ENCODE data around the gene SRSF4.
A peak's percentile ranks its signal among the peaks of the same experiment; 100 is the strongest.
"Not testable (repeated sequence)": the region's sequence is repeated elsewhere in the genome, so short reads cannot be mapped to it uniquely, and the experiment has no call there.

SRSF4 gene

GRCh38 chr1:29157269-29157601 is 24.5 kb downstream of the SRSF4 start:
- Histone ChIP-seq H2AK5ac (ENCODE audit: low read length) (no peak overlapping the region), H3K4me2 (ENCODE audit: low read length) (peak overlapping the region; percentile 41), H3K4ac (ENCODE audit: low read depth, low read length) (no peak overlapping the region), H3K27ac (ENCODE audit: low read depth, low read length) (peak overlapping the region; percentile 99), H3K79me1 (ENCODE audit: low read length) (peaks cover 15% of the 10 kb centered on the region), H3K14ac (ENCODE audit: low read length) (no peak overlapping the region), H4K91ac (ENCODE audit: low read depth, low read length) (no peak overlapping the region), H3K36me3 (ENCODE audit: control insufficient read depth in 1 of 2, insufficient read depth in 2 of 2, low read length in 2 of 2) (peaks cover 36 to 48% of the 10 kb centered on the region in 2 experiments), H3K9me3 (ENCODE audit: insufficient read depth, low read depth, low read length) (no peaks in the 10 kb centered on the region), H3K18ac (ENCODE audit: low read length) (no peak overlapping the region), H2BK120ac (ENCODE audit: insufficient read depth, low read length, poor library complexity) (no peak overlapping the region), H3K27me3 (ENCODE audit: insufficient read depth, low read length) (no peaks in the 10 kb centered on the region), H2BK12ac (ENCODE audit: low read length) (no peak overlapping the region), H3K4me3 (ENCODE audit: low read depth, low read length) (no peak overlapping the region), H3K9ac (ENCODE audit: low read length) (no peak overlapping the region), H3K23ac (ENCODE audit: low read length) (no peak overlapping the region), H4K8ac (ENCODE audit: low read depth, low read length) (no peak overlapping the region), H3K79me2 (ENCODE audit: control insufficient read depth, insufficient read depth, low read length, poor library complexity) (peaks cover 3% of the 10 kb centered on the region), H2BK5ac (ENCODE audit: low read depth, low read length, poor library complexity) (peak overlapping the region; percentile 23), H2AFZ (ENCODE audit: insufficient read depth, low read length, poor library complexity) (no peak overlapping the region), H4K12ac (ENCODE audit: low read depth, low read length) (no peak overlapping the region), H3K4me1 (ENCODE audit: control insufficient read depth in 1 of 2, insufficient read depth in 2 of 2, low read length in 2 of 2) (peaks cover 16 to 18% of the 10 kb centered on the region in 2 experiments)
- no CpG with 5 or more reads among the region's 3 CpGs for WGBS (ENCODE audit: extremely low coverage, insufficient coverage, insufficient read length)
- no peak for DNase-seq

GRCh38 chr1:29156543-29157268 is 25.0 kb downstream of the SRSF4 start:
- no peak overlapping the region for H2AFZ ChIP-seq (ENCODE audit: insufficient read depth, low read length, poor library complexity)
- no peaks in the 10 kb centered on the region for H3K27me3 ChIP-seq (ENCODE audit: insufficient read depth, low read length)
- H3K23ac ChIP-seq (ENCODE audit: low read length), result no peak overlapping the region
- DNase-seq, result peak; percentile 89 to 92
- H2BK12ac ChIP-seq (ENCODE audit: low read length), result no peak overlapping the region
- peaks cover 38 to 52% of the 10 kb centered on the region in 2 experiments for H3K36me3 ChIP-seq (ENCODE audit: control insufficient read depth in 1 of 2, insufficient read depth in 2 of 2, low read length in 2 of 2)
- H3K27ac ChIP-seq (ENCODE audit: low read depth, low read length), result peak overlapping the region; percentile 99
- H3K79me2 ChIP-seq (ENCODE audit: control insufficient read depth, insufficient read depth, low read length, poor library complexity), result peaks cover 3% of the 10 kb centered on the region
- H3K4me3 ChIP-seq (ENCODE audit: low read depth, low read length), result no peak overlapping the region
- no peak overlapping the region for H2AK5ac ChIP-seq (ENCODE audit: low read length)
- H4K91ac ChIP-seq (ENCODE audit: low read depth, low read length), result peak overlapping the region; percentile 92
- H4K12ac ChIP-seq (ENCODE audit: low read depth, low read length), result no peak overlapping the region
- H3K4me1 ChIP-seq (ENCODE audit: control insufficient read depth in 1 of 2, insufficient read depth in 2 of 2, low read length in 2 of 2), result peaks cover 16 to 18% of the 10 kb centered on the region in 2 experiments
- peak overlapping the region; percentile 59 for H2BK120ac ChIP-seq (ENCODE audit: insufficient read depth, low read length, poor library complexity)
- peak overlapping the region; percentile 97 for H2BK5ac ChIP-seq (ENCODE audit: low read depth, low read length, poor library complexity)
- peaks cover 15% of the 10 kb centered on the region for H3K79me1 ChIP-seq (ENCODE audit: low read length)
- H3K14ac ChIP-seq (ENCODE audit: low read length), result peak overlapping the region; percentile 77
- no peaks in the 10 kb centered on the region for H3K9me3 ChIP-seq (ENCODE audit: insufficient read depth, low read depth, low read length)
- H3K18ac ChIP-seq (ENCODE audit: low read length), result peak overlapping the region; percentile 86
- no peak overlapping the region for H3K4ac ChIP-seq (ENCODE audit: low read depth, low read length)
- peak overlapping the region; percentile 46 for H3K4me2 ChIP-seq (ENCODE audit: low read length)
- WGBS (ENCODE audit: extremely low coverage, insufficient coverage, insufficient read length), result no CpG with 5 or more reads among the region's 10 CpGs
- H3K9ac ChIP-seq (ENCODE audit: low read length), result no peak overlapping the region
- H4K8ac ChIP-seq (ENCODE audit: low read depth, low read length), result peak overlapping the region; percentile 71

- no CpG with 5 or more reads among the region's 8 CpGs for WGBS (ENCODE audit: extremely low coverage, insufficient coverage, insufficient read length)
- Histone ChIP-seq H3K79me1 (ENCODE audit: low read length) (peaks cover 9% of the 10 kb centered on the region), H4K91ac (ENCODE audit: low read depth, low read length) (no peak overlapping the region), H3K4me3 (ENCODE audit: low read depth, low read length) (no peak overlapping the region), H3K9ac (ENCODE audit: low read length) (no peak overlapping the region), H3K79me2 (ENCODE audit: control insufficient read depth, insufficient read depth, low read length, poor library complexity) (peaks cover 3% of the 10 kb centered on the region), H3K36me3 (ENCODE audit: control insufficient read depth in 1 of 2, insufficient read depth in 2 of 2, low read length in 2 of 2) (peaks cover 58 to 71% of the 10 kb centered on the region in 2 experiments), H3K4me2 (ENCODE audit: low read length) (no peak overlapping the region), H3K27ac (ENCODE audit: low read depth, low read length) (no peak overlapping the region), H3K18ac (ENCODE audit: low read length) (no peak overlapping the region), H3K27me3 (ENCODE audit: insufficient read depth, low read length) (no peaks in the 10 kb centered on the region), H2BK5ac (ENCODE audit: low read depth, low read length, poor library complexity) (no peak overlapping the region), H2BK120ac (ENCODE audit: insufficient read depth, low read length, poor library complexity) (no peak overlapping the region), H2AK5ac (ENCODE audit: low read length) (no peak overlapping the region), H2BK12ac (ENCODE audit: low read length) (no peak overlapping the region), H3K4ac (ENCODE audit: low read depth, low read length) (no peak overlapping the region), H4K8ac (ENCODE audit: low read depth, low read length) (no peak overlapping the region), H4K12ac (ENCODE audit: low read depth, low read length) (no peak overlapping the region), H3K4me1 (ENCODE audit: control insufficient read depth in 1 of 2, insufficient read depth in 2 of 2, low read length in 2 of 2) (peaks cover 7 to 13% of the 10 kb centered on the region in 2 experiments), H3K9me3 (ENCODE audit: insufficient read depth, low read depth, low read length) (no peaks in the 10 kb centered on the region), H3K23ac (ENCODE audit: low read length) (no peak overlapping the region), H2AFZ (ENCODE audit: insufficient read depth, low read length, poor library complexity) (no peak overlapping the region), H3K14ac (ENCODE audit: low read length) (no peak overlapping the region)
- DNase-seq, result peak; percentile 58 to 87
These were observed 29.5 kb downstream of the SRSF4 start for GRCh38 chr1:29152046-29152805.

GRCh38 chr1:29150346-29150745 is 31.4 kb downstream of the SRSF4 start:
- H3K14ac ChIP-seq (ENCODE audit: low read length); H2BK120ac ChIP-seq (ENCODE audit: insufficient read depth, low read length, poor library complexity); H3K4ac ChIP-seq (ENCODE audit: low read depth, low read length); H3K79me1 ChIP-seq (ENCODE audit: low read length); H3K79me2 ChIP-seq (ENCODE audit: control insufficient read depth, insufficient read depth, low read length, poor library complexity); H3K27ac ChIP-seq (ENCODE audit: low read depth, low read length); H4K91ac ChIP-seq (ENCODE audit: low read depth, low read length); H2AK5ac ChIP-seq (ENCODE audit: low read length); H3K9ac ChIP-seq (ENCODE audit: low read length); H3K4me1 ChIP-seq (ENCODE audit: control insufficient read depth in 1 of 2, insufficient read depth in 2 of 2, low read length in 2 of 2); H3K23ac ChIP-seq (ENCODE audit: low read length); H2BK12ac ChIP-seq (ENCODE audit: low read length); H2AFZ ChIP-seq (ENCODE audit: insufficient read depth, low read length, poor library complexity); H3K27me3 ChIP-seq (ENCODE audit: insufficient read depth, low read length); H3K4me3 ChIP-seq (ENCODE audit: low read depth, low read length); H3K9me3 ChIP-seq (ENCODE audit: insufficient read depth, low read depth, low read length); H2BK5ac ChIP-seq (ENCODE audit: low read depth, low read length, poor library complexity); H3K4me2 ChIP-seq (ENCODE audit: low read length); H3K18ac ChIP-seq (ENCODE audit: low read length); DNase-seq; H4K12ac ChIP-seq (ENCODE audit: low read depth, low read length); H4K8ac ChIP-seq (ENCODE audit: low read depth, low read length): not testable (repeated sequence)
- H3K36me3 ChIP-seq (ENCODE audit: control insufficient read depth in 1 of 2, insufficient read depth in 2 of 2, low read length in 2 of 2), result peaks cover 60 to 82% of the 10 kb centered on the region in 2 experiments
- no CpG with 5 or more reads among the region's 9 CpGs for WGBS (ENCODE audit: extremely low coverage, insufficient coverage, insufficient read length)
